ENCODE results near the gene RALGAPB.
"Not testable (repeated sequence)": the region's sequence is repeated elsewhere in the genome, so short reads cannot be mapped to it uniquely, and the experiment has no call there.

The RALGAPB gene

DNA sequence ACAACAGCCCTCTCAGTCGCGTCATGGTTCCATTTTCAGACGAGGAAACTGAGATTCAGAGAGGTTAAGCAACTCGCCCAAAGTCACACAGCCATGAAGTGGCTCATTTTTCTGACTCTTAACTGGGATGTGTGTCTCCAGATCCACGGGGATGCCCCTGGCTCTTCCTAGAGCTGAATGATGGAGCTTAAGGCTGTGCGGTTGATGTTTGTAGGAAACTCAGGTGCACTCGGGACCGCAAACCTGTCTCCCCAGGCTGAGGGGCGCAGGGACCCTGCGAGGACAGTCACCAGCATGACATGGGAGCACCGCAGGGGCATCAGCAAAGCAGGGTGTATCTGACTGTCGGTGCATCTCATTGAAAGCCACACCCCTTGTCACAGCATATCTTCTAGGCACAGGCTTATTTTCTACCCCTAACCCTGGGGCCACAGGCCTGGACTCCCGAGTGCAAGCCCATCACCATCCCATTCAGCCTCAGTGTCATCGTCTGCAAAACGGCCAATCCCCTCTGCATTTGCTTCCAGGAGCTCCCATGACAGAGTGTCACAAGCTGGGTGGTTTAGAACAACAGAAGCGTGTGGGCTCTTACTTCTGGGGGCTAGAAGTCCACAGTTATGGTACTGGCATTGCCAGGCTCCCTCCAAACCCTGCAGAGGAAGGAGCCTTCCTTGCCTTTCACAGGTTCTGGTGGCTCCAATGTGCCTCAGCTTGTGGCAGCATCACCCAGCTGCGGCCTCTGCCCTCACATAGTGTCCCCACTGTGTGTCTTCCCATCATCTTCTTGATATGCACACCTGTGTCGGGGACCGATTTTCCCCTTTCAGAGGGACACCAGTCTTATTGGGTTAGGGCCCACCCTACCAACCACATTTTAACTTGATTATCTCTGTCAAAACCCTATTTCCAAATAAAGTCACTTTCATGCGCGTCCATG is 119.1 kb downstream of the RALGAPB start:
- no peaks in the 10 kb centered on the region for H3K36me3 Mint-ChIP-seq
- H3K9me3 Mint-ChIP-seq = no peaks in the 10 kb centered on the region
- no peak for DNase-seq (ENCODE audit: low spot score in 2 of 2)
- H3K27ac Mint-ChIP-seq = no peak overlapping the region
- H3K4me1 Mint-ChIP-seq = no peaks in the 10 kb centered on the region
- no peak overlapping the region for H3K4me3 Mint-ChIP-seq
- no peak for ATAC-seq

DNA sequence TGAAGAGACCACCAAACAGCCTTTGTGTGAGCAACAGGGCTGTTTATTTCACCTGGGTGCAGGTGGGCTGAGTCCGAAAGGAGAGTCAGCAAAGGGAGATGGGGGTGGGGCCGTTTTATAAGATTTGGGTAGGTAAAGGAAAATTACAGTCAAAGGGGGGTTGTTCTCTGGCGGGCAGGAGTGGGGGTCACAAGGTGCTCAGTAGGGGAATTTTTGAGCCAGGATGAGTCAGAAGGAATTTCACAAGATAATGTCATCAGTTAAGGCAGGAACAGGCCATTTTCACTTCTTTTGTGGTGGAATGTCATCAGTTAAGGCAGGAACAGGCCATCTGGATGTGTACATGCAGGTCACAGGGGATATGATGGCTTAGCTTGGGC is 119.8 kb downstream of the RALGAPB start:
- H3K4me1 Mint-ChIP-seq = not testable (repeated sequence)

DNA sequence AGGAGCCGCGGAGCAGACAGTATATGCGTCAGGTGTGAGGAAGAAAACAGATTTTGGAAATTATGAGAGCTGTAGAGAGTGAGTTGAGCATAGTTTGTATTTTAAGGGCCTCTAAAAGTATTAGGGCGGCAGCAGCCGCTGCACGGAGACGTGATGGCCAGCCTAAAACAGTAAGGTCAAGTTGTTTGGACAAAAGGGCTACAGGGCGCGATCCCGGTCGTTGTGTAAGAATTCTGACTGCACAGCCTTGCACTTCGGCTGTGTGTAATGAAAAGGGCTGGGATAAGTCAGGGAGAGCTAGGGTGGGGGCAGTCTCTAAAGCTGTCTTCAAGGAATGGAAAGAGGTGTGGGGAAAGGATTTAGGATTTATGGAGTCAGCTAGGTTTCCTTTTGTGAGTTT is 121.6 kb downstream of the RALGAPB start:
- H3K4me1 Mint-ChIP-seq; ATAC-seq; H3K27ac Mint-ChIP-seq; H3K36me3 Mint-ChIP-seq; H3K9me3 Mint-ChIP-seq; DNase-seq (ENCODE audit: low spot score in 2 of 2); H3K4me3 Mint-ChIP-seq: not testable (repeated sequence)

More for the DNA sequence above, 119.8 kb downstream of the RALGAPB start:
- H3K27ac Mint-ChIP-seq; H3K36me3 Mint-ChIP-seq; DNase-seq (ENCODE audit: low spot score in 2 of 2); ATAC-seq; H3K4me3 Mint-ChIP-seq; H3K9me3 Mint-ChIP-seq: not testable (repeated sequence)

DNA sequence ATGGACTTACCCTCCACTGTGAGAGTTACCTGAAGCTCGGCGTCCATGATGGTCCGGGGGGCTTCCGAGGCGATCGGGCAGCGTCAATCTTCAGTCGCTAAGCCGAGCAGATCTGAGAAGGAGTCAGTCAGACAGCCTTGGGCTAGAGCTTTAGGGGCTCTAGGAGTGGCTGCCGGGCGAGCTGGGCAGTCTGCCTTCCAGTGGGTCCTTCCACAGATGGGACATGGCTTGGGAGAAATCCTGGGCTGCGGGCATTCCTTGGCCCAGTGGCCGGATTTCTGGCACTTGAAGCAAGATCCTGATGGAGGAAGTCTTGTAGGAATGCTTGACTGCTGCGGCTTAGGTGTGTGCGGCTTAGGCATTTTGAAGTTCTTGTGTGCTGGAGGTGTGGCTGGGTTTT is 123.2 kb downstream of the RALGAPB start:
- not testable (repeated sequence) for ATAC-seq; DNase-seq (ENCODE audit: low spot score in 2 of 2); H3K9me3 Mint-ChIP-seq; H3K4me3 Mint-ChIP-seq; H3K4me1 Mint-ChIP-seq; H3K27ac Mint-ChIP-seq; H3K36me3 Mint-ChIP-seq

DNA sequence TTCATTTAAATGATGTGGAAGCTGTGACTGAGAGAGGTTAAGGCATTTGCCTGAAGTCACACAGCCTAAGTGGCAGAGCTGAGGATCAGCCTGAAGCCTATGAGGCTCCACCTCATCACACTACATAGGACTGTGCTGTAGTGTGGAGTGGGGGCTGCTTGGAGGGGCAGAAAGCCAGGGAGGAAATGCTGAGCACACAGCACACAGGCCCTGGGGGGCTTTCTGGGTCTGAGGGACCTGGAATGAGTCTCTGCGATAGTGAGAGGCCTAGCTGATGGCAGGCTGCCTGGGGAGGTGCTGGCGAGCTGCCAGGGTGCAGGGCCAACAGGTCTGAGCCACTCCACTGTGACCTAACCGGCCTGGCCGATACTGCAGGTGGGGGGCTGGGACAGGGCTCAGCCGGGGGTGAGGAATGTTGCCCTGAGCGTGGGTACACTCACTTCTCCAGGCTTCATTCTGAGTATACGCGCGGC is 126.8 kb downstream of the RALGAPB start:
- no peak overlapping the region for H3K27ac Mint-ChIP-seq
- no peaks in the 10 kb centered on the region for H3K9me3 Mint-ChIP-seq
- no peak for DNase-seq (ENCODE audit: low spot score in 2 of 2)
- H3K4me3 Mint-ChIP-seq = no peak overlapping the region
- peak; percentile 13 for ATAC-seq
- no peaks in the 10 kb centered on the region for H3K36me3 Mint-ChIP-seq
- H3K4me1 Mint-ChIP-seq = peaks cover 7% of the 10 kb centered on the region

DNA sequence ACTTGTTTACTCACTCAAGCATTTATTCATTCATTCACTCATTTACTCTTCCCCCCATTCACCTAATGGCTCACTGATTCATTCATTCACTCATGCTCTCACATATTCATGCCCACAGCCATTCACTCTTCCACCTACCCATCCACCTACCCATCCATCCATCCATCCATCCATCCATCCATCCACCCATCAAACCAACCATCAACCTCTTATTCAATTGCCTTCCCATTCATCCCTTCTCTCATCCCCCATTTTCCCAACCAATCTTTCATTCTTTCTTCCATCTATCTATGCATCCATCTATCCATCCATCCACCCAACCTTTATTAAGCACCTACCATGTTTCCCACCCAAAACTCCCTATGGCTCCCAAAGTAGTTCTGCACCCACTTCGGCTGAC is 127.4 kb downstream of the RALGAPB start:
- Mint-ChIP-seq H3K36me3 (no peaks in the 10 kb centered on the region), H3K4me3 (no peak overlapping the region), H3K9me3 (no peaks in the 10 kb centered on the region), H3K4me1 (peaks cover 7% of the 10 kb centered on the region), H3K27ac (no peak overlapping the region)
- no peak for DNase-seq (ENCODE audit: low spot score in 2 of 2)
- ATAC-seq = no peak

DNA sequence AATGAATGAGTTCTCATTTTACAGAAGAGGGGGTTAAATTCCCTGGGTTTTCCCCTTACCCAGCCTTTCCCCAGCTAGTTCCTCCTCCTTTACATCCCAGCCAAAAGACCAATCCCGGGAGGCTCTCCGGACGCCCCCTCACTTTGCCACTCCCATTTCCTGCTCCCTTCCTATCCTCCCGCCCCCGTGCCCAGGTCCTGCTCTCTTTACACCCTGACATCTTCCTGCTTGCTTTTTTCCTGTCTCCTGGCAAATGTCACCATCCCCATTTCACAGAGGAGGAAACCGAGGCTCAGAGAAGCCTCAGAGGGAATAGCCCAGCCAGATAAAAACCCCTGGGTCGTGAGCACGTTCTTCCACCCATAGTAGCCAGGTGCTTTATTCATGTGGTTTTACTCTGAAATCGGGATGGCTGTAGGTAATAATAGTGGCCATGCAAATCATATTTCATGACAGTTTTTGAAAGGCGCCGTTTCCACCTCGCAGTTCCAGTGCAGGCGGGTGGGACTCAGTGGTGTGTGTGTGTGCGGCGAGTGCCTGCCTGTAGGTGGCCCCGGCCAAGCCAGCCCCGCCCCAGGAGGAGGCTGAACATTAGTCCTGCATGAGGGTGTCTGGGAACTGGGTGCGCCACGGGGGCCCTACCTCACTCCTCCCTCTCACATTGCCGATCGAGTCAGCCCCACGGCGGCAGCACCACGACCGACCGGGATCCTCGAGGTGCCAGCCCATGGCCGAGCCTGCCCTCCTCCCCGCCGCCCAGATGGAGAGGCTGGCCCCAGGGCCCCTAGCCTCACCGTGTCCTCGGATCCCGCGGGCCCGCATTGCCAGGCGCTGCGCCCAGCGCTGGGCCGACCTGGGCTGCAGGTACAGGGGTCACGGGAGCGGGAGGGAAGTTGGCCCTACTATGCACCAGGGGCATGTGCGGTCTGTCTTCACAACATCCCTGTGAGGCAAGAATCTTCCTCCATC is 128.9 kb downstream of the RALGAPB start, which contains the start of gene ARHGAP40:
TSS of gene ARHGAP40 (plus strand) at position 594 of the 969 bp plus-strand sequence.
- DNase-seq (ENCODE audit: low spot score in 2 of 2) (no peak), ATAC-seq (peak; percentile 81)
- Mint-ChIP-seq H3K4me1 (peaks cover 7% of the 10 kb centered on the region), H3K27ac (no peak within 1 kb of the TSS), H3K4me3 (peak within 1 kb of the TSS; percentile 32), H3K36me3 (no peaks in the 10 kb centered on the region), H3K9me3 (no peaks in the 10 kb centered on the region)

DNA sequence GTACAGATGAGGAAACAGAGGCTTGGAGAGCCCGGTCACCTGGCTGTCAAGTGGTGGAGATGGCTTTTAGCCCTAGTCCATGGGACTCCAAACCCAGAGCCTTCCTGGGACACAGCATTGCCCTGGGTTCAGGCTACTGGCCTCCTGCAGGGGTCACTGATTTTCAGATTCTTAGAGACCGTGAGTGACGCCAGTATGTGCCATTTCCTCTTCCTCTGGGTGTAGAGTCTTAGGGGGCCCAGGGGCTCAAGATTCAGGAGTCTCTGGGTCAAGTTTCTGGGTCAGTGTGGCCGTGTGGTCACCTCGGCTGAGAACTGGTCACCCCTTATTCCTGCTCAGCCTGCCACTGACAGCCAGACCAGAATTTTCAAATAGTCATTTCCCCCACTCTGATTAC is 129.5 kb downstream of the RALGAPB start:
- Mint-ChIP-seq H3K4me1 (peaks cover 7% of the 10 kb centered on the region), H3K4me3 (peak overlapping the region; percentile 32), H3K9me3 (no peaks in the 10 kb centered on the region), H3K36me3 (no peaks in the 10 kb centered on the region), H3K27ac (no peak overlapping the region)
- ATAC-seq = no peak
- DNase-seq (ENCODE audit: low spot score in 2 of 2) = no peak

DNA sequence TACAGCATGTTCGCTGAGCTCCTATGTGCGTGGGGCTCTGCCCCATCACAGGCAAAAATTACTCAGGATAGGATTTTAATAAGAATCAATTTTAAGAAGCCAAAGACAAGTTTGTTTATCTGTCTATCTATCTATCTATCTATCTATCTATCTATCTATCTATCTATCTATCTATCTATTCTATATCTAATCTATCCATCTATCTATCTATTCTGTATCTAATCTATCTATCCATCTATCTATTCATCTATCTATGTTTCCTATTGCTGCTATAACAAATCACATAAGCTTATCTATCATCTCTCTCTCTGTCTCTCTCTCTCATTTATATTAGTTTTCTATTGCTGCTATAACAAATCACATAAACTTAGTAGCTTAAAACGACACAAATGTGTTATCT is 130.6 kb downstream of the RALGAPB start:
- no peak for ATAC-seq

DNA sequence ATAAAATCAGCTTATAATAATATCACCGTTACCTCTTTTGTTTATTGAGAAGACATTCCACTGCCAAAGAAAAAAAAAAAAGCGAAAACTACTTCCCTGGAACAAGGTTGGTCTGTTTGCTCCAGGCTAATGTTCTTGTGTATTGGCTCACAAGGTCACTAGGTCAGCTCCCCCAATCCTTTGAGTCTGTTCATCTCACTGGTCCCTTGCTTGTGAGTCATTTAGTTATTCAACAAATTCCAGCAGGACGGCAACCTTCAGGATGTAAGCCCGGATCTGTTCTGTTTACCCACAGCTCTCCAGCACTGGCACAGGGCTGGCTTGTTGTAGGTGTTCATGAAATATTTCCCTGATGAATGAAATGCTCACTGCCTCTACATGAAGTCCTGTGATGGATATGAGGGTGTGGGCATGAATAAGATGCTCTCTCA is 132.2 kb downstream of the RALGAPB start:
- no peak for ATAC-seq
- Mint-ChIP-seq H3K4me1 (peaks cover 7% of the 10 kb centered on the region), H3K4me3 (no peak overlapping the region), H3K36me3 (no peaks in the 10 kb centered on the region), H3K27ac (no peak overlapping the region), H3K9me3 (no peaks in the 10 kb centered on the region)
- no peak for DNase-seq (ENCODE audit: low spot score in 2 of 2)

More for the DNA sequence above, 130.6 kb downstream of the RALGAPB start:
- Mint-ChIP-seq H3K9me3 (no peaks in the 10 kb centered on the region), H3K27ac (no peak overlapping the region), H3K4me1 (peaks cover 7% of the 10 kb centered on the region), H3K36me3 (no peaks in the 10 kb centered on the region), H3K4me3 (no peak overlapping the region)
- no peak for DNase-seq (ENCODE audit: low spot score in 2 of 2)

DNA sequence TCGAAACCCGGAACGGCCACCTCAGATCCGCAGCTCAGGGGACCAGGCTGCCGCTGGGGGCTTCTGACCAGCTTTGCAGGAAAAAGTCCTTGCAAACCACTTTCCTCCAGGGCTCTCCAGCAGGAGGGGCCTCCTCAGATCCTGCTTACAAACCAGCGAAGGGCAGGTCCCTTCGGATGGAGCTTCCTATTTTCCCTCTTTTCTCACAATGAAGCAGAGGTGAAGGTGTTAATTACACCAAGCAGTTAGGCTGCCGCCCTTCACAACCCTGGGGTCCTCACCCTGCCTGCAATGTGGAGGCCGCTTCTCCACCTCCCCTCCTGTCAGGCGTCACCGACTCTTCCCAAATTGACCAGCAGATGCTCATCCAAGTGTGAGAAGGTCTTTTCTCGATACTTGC is 134.7 kb downstream of the RALGAPB start:
- Mint-ChIP-seq H3K36me3 (no peaks in the 10 kb centered on the region), H3K4me3 (no peak overlapping the region), H3K9me3 (no peaks in the 10 kb centered on the region), H3K27ac (no peak overlapping the region), H3K4me1 (no peaks in the 10 kb centered on the region)
- ATAC-seq = no peak
- DNase-seq (ENCODE audit: low spot score in 2 of 2) = no peak

DNA sequence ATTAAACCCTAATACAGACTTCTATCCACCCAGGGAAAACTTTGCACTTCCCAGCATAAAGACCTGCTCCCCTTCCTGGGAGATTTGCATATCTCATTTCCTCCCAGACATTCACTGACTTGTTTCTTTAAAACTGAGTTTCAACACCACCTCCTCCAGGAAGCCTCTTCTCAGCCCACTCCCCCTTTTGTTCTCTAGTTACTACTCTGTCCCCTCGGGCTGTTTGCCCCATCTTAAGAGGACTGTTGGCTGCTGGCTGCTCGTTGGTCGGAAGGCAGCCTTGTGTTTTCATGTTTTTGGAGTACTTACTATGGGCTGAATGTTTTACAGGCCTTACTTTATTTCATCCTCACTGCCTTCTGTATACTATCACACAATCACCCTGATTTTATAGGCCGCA is 135.5 kb downstream of the RALGAPB start:
- Mint-ChIP-seq H3K27ac (no peak overlapping the region), H3K4me1 (no peaks in the 10 kb centered on the region), H3K4me3 (no peak overlapping the region), H3K36me3 (no peaks in the 10 kb centered on the region), H3K9me3 (no peaks in the 10 kb centered on the region)
- ATAC-seq (no peak), DNase-seq (ENCODE audit: low spot score in 2 of 2) (no peak)

DNA sequence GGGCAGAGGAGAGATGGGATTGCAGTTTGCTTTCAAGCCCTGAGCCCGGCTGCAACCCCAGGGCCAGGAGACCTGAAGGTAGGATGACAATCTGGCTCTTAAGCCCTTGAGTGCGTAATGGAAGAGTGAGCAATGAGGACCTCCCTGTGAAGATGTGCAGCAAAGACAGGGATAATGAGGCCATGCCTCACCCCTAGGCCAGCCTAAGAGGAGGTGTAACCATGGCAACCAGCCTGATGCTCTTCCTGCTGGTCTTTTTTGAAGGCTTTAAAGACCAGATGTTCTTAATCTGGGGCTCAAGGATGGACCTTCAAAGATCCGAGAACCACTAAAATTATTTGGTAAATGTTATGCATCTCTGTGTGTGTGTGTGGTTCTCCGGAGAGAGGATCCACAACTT is 137.2 kb downstream of the RALGAPB start:
- Mint-ChIP-seq H3K9me3 (no peaks in the 10 kb centered on the region), H3K4me3 (no peak overlapping the region), H3K36me3 (no peaks in the 10 kb centered on the region), H3K27ac (no peak overlapping the region), H3K4me1 (no peaks in the 10 kb centered on the region)
- DNase-seq (ENCODE audit: low spot score in 2 of 2) = no peak
- ATAC-seq = no peak

DNA sequence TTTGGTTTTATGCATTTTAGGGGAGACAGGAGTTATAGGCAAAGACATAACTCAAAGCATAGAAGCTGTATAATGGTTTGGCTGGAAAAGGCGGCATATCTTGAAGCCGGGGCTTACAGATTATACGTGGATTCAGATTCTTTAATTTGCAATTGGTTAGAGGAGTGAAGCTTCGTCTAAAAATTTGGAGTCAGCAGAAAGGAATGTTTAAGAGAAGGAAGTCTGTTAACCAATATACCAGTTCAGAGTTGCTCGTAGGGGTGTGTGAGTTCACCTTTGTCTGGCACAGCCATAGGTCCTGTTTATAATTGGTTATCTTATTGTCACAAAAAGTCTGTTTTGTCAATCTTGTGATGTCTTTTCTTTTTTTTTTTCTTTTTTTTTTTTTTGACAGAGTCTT is 137.9 kb downstream of the RALGAPB start:
- H3K9me3 Mint-ChIP-seq = no peaks in the 10 kb centered on the region
- H3K4me1 Mint-ChIP-seq = no peaks in the 10 kb centered on the region
- ATAC-seq (no peak), DNase-seq (ENCODE audit: low spot score in 2 of 2) (no peak)
- no peak overlapping the region for H3K4me3 Mint-ChIP-seq
- no peak overlapping the region for H3K27ac Mint-ChIP-seq
- H3K36me3 Mint-ChIP-seq = no peaks in the 10 kb centered on the region

DNA sequence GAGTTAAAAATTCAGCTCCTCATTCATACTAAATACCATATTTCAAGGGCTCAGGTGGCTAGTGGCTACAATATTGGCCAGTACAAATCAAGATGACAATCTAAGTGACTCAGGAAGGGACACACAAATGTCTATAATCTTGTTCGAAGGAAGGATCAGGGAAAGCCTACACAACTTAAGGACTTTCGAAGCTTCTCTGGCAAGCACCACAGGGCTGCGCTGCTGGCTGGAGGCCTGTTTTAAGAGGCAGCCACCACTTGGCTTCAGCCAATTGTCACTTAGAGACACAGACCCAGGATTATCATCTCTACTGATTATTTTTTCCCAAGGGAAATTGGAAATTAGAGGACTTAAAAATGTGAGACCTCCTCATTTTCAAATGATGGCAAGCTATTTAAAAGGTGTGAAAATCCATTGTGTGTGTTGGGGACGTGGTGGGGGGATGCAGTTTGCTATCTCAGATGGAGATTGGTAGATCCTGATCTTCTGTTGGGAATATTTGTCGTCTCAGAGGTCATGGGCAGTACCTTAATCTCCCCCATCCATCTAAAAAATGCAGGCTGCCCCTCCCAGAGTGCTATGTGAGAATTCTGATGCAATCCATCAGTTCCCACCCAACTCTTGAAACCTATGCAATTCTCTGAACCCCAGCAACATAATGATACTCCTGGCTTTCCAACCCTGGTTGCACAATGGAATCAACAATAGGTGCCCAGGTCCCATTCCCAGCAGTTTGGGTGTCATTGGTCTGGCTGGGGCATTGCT is 140.3 kb downstream of the RALGAPB start:
- Mint-ChIP-seq H3K4me3 (no peak overlapping the region), H3K9me3 (no peaks in the 10 kb centered on the region), H3K4me1 (no peaks in the 10 kb centered on the region), H3K27ac (no peak overlapping the region), H3K36me3 (no peaks in the 10 kb centered on the region)
- DNase-seq (ENCODE audit: low spot score in 2 of 2) (no peak), ATAC-seq (no peak)

All from stimulated activated effector memory CD8-positive, alpha-beta T cell treated with anti-CD3 and anti-CD28 coated beads, Interleukin-12 subunit alpha, Interleukin-12 subunit beta, amount 100 ng/mL, for 72 hours (primary cell).